RPMI8226 (cell line): ENCODE data around the gene PIPOX.
"Not testable (repeated sequence)": the region's sequence is repeated elsewhere in the genome, so short reads cannot be mapped to it uniquely, and the experiment has no call there.

Source experiments
- DNase-seq: peaks from one replicate; pipeline ENCODE4 v3.0.0-alpha.2; 2015

Gene PIPOX

DNA sequence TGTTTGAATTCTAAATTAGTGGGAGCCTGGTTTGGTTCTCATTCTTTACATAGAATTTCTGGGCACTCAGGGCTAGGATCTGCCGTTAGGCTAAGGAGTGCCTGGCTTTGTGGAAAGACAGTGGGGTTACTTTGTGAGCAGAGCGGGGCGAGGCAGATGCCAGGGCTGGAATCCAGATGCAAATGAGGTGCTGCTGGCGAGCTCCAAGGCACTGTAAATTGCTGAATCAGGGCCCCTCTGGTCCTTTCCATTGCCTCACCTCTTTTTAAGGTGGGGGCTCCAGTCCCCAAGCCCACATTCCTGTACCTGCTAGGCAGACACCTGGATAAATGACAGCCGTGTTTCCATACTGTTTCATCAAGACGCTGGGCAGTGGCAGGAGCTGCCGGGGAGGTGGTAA lies 33.8 kb downstream of the PIPOX start:
- no peak for DNase-seq

DNA sequence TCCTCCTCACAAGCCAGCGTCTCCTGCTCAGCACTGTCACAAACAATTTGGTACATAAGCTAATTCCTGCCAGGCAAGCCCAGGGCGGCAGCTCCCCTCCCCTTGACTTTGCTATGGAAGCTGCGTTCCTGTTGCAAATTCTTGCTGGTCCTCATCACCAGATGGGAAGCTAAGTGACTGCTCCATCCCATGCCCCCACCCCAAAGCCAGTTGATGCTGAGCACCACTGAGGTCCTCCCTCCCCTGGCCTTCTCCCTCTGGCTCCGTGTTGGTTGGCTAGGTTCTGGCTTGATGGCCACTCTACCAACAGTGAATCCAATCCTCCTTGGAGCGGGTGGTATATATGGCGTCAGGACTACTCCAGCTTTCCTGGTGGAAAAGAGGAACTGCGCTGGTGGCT lies 34.4 kb downstream of the PIPOX start:
- no peak for DNase-seq

DNA sequence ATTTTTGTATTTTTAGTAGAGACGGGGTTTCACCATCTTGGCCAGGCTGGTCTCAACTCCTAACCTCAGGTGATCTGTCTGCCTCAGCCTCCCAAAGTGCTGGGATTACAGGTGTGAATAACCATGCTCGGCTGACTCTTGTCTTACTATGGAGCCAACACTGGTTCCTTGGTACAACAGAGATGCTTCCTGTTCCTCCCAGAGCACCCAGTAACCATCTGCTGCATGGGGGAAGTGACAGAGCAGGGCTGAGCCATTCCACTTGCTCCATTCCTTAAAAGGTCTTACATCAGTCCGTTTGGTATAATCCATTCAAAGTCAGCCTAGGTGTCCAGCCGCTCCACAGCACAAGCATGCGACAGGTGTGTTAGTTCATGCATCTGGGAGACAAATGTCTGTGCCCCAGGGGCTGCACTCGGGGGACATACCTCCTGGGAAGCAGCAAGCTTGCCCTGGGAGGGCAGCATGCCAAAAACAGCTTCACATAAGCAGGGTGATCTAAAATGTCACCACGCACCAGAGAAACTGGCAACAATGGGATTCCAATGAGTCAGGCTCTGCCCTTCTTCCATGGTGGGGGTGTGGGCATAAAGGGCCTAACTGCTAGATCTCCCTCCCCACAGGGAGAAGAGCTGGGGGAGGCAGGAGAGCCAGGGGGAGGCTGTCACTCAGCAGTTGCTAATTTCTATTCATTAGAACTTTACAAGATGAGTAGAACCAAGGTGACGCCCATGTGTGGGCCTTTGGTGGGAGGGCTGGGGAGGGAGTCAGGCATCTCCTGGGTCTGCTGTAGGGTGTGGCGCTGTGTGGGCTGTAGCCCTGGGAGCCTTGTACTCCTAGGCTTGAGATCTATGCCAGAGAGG lies 35.5 kb downstream of the PIPOX start:
- DNase-seq = no peak

DNA sequence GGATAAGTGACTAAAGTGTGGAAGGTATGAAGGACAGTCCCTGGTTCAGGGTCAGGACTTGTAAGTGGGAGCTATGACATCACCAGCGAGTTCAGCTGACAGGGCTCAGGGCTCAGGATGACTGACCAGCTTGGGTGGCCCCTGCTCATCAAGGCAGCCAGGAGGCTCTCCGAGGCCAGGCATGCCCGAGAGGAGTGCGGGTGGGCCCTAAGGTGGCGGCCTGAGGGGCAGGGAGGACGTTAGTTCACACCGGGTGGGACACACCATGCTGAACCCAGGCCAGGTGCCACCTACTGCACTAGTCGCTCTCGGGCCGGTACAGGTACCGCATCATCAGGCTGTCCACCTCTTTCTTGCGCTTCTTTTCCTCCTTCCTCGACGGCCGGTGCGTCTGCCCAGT lies 36.5 kb downstream of the PIPOX start:
- no peak for DNase-seq

DNA sequence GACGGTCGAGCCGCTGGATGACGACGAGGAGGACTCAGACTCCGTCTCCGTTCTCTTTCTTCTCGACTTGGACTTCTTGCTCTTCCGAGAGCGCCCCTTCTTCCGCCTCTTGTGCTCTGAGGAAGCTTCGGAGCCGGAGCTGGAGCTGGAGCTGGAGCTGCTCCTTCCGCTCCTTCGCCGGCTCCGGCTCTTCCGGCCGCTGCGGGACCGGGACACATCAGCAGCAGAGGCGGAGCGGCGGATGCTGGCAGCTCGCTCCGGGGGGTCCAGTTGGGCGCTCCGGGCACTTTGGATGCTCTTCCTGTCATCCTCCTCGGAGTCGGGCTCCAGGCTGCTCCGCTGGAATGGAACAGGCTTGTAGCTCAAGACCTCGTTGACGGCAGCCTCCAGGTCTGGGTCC lies 36.9 kb downstream of the PIPOX start:
- no peak for DNase-seq

DNA sequence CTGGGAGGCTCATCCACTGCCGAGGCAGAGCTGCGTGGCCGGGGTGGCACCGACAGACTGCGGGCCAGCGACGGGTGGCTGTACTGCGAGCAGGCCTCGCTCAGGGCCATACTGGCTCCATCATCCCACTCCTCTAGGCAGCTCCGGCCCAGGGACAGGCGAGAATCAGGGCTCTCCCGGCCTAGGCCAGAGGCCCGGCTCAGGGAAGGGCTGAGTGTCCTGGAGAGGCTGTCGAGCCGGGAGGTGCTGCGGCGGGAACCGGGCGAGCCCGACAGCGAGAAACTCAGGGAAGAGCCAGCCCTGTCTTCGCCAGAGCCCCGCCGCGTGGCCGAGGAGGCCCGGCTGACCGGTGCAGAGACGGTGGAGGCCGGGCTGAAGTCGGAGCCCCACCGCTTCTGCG lies 37.4 kb downstream of the PIPOX start:
- no peak for DNase-seq

DNA sequence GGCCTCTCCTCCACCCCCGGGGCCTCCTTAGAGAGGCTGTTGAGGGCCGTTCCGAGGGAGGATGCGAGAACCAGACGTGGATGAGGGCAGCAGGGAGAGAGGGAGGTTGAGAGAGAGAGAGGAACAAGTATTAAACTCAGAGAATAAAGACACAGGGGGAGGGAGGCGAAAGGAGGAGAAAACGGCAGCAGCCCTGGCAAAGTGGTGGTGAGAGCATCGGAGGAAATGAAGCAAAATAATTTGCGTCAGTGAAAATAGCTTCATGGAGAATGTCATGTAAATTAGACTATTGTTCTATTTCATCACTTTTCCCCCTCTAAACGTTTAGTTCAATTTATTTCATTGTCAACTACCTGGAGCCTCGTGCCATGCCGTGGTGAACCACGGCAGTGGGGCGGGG lies 38.0 kb downstream of the PIPOX start:
- no peak for DNase-seq

DNA sequence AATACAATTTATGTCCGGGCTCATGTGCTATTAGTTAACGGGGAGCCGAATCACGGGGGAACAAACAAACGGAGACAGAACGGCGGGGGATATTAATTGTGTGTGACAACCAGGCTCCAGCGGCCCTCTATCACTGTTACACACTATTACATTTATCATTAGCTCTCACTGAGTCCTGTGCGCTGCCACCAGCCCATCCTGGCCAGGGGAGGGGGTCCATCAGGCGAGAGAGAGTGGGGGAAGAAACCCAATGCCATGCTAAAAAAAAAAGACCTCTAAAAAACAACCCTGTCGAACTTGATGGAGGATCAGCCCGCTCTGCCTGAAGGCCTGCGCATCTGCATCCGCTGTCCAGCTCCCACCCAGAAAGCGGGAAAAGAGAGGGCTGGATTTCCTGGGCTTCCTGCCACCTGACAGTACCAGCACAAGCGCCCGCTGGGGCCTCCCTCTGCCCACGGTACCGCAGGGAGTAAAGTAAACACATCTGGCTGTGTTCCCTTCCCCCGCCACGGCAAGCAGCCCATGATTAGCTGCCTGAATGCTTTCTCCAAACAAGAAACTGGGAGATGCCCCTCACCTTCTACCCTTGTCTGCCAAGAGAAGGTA lies 41.7 kb downstream of the PIPOX start:
- no peak for DNase-seq

DNA sequence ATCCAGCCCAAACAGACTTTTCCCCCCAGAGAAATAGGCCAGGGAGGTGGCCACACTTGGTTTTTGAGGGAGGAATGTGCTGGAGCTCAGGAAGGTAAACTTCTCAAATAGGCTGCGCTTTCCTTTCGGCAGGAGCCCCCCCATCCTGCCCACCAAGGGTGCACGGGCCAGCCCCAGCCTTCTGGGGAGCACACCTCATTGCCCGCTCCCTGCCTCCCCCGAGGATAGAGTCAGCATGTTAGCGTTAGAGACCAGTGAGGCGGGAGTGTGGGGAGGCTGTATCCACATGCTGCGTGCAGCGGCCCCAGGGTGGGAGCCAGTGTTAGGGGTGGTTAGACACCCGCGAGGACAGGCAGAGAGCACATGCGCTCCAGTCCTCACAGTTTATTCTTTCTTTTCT lies 42.3 kb downstream of the PIPOX start:
- DNase-seq = no peak

DNA sequence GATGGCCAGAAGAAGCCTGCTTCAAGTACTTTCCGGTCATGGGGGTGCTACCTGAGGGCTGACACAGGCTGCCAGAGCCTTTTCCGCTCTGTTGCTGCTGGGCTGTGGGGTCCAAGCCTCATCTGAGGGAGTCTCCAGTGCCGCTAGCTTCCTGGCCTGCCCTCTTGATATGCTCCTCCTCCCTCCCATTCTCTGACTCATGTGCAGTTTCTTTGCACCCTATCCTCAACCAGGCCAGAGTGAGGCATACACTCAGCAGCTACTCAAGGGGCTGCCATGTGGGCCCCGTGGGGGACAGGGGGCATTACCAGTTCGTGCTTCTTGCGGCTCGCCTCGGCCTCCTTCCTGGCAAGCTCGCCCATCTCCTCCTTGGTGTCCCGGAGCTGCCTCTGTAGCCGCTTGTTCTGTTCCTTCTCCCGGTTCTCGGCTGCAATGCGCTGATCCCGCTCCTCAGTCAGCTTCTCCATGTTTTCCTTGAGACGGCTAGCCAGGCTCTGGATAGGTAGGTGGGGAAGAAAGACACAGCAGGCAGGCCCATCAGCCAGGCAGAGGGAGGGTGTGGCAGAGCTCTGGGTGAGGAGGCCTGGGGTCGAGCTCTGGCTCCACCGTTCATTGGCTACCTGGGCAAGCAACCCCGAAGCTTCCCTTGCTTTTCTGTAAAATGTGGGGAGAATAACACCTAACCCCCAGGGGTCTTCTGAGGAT lies 43.8 kb downstream of the PIPOX start:
- no peak for DNase-seq

DNA sequence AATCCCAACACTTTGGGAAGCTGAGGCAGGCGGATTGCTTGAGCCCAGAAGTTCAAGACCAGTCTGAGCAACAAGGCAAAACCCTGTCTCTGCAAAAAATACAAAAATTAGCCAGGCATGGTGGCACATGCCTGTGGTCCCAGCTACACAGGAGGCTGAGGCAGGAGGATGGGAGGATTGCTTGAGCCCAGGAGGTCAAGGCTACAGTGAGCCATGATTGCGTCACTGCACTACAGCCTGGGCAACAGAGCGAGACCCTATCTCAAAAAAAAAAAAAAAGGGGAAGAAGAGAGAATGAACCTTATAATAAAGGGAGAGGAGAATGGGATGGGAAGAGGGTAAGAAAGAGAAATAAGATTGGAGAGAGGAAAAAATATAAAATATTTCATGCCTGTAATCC lies 45.8 kb downstream of the PIPOX start:
- DNase-seq = not testable (repeated sequence)

DNA sequence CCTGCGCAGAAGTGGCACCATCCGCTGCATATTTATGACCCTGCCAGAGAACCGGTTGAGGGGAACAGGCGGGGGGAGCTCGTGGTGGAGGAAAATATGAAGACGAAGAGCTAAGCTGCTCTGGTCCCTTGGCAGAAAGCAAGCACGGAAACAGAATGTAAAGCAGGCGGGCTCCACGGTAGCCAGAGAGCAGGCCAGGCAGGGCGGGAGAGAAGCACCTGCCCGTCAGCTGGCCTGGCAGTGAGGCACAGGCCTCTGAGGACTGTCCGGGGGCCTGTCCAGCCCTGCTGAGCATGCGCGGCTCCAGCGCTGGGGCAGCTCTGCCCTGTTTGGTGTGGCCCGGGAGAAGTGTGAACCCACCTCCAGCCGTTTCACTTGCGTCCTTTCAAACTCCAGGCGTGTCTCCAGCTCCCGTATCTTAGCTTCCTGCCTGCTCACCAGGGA lies 46.7 kb downstream of the PIPOX start:
- no peak for DNase-seq

DNA sequence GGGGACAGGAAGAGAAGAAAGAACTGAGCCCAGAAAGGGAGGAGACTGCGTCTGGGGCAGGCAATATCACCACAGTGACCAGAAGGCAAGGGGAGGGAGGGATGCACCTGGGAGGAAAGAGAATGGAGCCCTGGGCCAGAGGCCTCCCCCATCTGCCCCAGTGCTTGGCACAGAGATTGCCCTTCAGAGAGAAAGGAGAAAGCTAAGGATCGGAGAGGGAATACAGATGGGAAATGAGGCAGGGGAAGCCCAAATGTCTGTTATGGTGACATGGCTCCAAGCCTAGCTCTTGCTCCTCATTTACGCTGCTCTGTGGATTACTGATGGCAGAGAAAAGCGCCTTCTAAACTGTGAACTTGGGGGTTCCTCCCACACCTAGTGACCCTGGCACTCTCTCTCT lies 47.2 kb downstream of the PIPOX start:
- no peak for DNase-seq

DNA sequence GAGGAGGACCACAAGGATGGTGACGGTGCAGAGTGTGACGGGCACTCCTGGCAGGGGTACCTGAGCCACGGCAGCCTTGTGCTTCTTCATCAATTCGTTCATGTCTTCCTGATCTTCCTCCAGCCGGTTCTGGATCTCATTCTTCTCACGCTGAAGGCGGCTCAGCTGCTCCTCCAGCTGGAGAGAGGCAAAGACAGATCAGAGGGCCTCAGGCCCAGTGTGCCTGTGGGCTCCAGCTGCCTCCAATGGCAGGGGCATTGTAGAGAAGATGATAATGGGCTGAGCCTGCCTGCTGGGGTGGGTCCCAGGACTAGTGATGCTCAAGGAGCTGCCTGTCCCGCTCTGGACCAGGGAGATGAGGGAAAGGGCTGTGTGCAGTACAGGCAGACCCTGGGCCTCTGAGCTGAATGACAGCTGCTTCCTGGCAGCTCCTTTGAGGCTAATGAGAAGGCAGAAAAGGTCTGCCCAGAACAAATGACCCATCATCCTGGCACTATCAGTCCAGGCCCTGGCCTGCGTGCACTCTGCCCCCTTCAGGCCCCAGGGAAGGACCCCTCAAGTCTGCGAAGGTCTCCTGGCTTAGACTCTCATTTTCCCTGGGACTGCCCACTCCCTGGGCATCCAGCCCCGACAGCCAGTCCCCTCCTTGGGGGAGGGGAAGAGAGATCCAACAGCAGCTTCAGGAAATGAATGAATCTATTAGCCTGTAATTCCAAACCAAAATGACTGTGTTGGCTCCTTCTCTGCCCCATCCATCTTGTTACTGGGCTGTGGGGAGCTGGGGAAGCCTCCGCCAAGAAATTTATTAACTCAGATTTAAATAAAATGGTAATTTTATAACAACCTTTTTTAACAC lies 48.0 kb downstream of the PIPOX start:
- no peak for DNase-seq

DNA sequence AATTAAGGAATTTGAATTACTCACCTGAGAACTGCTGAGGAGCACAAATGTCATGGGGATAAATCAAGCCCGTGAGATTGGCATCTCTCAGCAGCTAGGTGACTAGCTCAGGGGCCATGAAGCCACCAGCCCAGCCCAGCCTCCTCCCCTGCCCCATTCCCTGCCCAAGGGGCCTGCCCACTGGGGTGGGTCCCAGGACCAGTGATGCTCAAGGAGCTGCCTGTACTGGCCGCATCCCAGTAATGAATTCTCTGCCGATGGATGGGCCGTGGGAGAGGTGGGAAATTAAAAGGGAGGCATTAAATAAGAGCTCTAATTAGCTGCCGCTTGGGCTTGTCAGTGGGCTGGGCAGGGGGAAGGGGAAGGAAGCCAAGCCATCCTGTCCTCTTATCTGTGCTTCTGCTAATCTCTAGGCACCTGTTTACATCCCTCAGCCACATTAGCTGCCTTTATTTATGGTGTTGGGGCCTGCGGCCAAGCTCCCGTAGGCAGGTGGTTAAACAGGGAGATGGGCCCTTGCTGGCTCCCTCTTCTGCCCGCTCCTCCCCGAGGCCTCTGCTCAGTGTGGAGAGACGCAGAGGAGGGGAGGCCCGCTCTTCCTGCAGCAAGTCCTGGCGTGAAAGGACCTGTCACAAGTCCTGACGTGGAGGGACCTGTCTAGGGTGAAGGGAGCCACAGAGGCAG lies 48.8 kb downstream of the PIPOX start:
- no peak for DNase-seq

DNA sequence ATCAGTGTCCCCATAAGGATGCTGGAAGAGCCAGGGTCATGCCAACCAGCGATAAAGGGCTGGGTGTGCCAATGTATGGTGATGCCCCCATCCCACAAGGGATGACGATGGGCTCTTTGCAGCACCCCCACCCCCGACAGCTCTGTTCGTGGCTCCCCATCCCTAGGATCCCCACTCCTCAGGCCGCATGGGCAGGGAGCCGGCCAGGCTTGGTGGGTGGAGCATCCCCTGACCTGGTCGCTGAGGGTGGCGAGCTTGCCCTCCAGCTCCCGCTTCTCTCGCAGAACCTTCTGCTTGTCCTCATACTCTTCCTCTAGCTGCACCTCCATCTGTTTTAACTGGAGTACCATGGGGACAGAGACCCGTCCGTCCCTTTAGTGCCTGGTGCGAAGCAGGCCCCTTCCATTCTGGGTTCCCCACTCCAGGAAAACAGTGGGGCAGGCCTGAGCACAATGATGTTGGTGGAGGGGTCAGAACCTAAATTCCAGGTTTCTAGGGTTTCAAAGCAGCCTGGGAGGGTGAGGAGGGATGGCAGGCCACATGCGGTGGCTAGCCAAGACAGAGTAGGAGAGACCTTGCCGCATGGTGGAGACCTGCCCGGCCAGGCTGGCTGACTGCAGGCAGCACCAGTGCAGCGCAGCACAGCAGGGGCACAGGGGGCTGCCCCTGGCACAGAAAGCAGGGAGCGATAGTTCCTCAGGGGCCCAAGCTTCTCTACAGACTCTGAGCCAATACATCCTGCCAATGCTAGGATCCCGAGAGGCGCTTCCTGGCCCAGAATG lies 50.3 kb downstream of the PIPOX start:
- no peak for DNase-seq

DNA sequence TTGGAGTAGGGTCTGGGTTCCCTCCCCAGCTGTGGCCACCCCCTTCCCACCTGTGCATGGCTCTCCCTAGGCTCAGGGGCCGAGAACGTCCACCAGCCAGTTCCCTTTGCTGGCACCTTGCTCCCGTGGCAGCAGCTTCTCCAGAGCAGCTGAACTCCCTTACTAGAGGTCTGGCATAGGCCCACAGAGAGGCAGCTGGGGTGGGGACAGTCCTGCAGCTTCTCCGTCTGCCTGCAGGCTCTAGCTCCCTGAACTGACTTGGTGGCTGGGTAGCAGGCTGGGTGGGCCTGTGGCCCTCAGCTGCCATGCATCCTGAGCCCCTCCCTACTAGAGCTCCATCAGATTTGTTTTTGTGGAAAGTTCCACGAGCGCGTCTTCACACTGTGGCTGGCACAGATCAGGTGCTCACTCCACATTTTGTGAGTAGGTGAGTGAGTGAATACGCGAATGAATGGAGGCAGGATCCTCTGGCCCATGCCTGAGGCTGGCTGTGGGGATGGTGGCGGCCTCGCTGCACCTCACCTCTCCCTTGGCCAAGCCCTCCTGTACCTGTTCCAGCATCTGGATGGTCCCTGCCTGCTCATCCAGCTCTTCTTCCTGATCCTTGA lies 51.3 kb downstream of the PIPOX start:
- DNase-seq = no peak

DNA sequence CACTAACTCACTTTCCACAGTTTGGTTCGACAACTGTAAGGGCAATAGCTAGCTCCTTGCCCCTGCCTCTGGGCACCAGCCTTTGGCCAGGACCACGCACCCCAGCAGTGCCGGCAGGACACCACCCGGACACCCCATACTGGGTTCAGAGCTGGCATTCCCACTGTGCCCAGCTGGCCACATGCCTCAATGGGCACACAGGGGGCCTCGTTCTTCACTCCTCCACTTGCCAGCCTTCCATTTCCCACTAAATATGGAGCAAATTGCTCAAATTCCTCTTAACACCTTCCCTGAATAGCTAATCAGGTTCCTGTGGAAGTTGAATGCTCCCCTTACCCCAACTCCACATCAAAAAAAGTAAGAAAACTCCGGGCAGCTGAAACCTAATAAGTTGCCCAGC lies 52.5 kb downstream of the PIPOX start:
- DNase-seq = no peak

DNA sequence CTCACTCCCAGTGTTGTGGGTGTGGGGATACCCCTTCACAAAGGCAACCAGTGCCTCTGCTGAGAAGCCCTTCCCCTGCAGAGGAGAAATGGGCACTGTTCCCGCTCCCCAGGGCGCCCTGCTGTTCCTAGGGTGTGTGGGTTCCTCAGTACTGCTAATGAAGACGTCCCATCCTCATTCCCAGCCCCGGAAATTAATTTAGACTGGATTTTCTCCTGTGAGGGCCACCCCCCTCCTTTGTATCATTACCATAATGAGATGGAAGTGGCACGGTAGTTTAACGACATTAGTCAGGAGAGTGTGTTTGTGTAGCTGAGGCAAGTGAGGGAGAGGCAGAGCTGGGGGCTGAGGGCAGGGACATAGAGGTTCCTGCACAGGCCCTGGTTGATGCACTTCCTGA lies 53.2 kb downstream of the PIPOX start:
- no peak for DNase-seq

DNA sequence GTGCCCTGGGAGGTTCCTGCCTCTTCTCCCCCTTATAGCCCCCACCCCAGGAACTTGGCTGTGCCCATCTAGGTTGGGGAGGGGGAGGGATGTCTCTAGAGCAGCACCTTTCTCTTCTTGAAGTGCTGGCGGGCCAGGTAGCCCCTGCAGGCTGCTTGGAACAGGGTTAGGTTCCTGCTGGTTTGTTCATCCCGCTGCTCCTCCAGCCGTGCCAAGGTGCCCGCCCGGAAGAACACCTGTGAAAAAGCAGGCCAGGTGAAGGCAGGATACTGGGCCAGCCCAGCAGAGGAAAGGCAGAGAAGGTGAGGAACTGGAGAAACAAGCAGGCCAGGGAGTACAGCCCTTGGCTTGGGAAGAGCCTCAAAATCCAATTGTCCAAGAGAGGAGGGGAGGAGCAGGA lies 56.6 kb downstream of the PIPOX start:
- DNase-seq = no peak

DNA sequence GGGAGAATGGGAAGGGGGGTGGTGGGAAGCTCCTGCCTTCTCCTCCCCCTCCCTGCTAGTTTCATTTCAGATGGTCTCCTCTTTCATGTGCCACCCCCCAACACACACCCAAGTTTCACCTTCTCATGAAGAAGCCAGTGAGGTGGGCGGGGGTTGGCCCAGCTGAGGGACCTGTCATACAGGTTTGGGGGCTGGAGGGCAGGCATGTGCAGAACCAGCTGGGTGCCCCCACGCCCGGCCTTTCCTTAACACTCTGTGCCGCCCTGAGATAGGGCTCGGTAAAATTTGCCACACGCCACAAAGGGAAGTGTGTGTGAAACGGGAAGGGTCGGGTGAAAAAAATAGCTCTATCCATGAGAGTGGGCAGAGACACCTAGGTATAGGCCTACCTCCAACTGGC lies 57.4 kb downstream of the PIPOX start:
- no peak for DNase-seq
